GM18519 (cell line): ENCODE data around the gene GPR84.

ENCODE experiments used
- ATAC-seq: cut with Tn5 transposase; IDR thresholded peaks from one replicate; pipeline ENCODE4 v1.9.1; 2021; ENCODE audit warnings: mild to moderate bottlenecking, moderate library complexity; ENCODE audit not compliant: unreplicated experiment, low FRiP score

Gene GPR84

GRCh38 chr12:54364413-54364812 is at the start of gene GPR84:
Gene GPR84 (minus strand): TSS chr12:54364486. CDS start chr12:54363851, 635 bp downstream.
- no peak for ATAC-seq

- no peak for ATAC-seq
Measured at GRCh38 chr12:54413284-54414190, 49.3 kb upstream of the GPR84 start.

GRCh38 chr12:54412786-54413185 is 48.5 kb upstream of the GPR84 start:
- ATAC-seq: no peak

- ATAC-seq: no peak
Measured at GRCh38 chr12:54412348-54412747, 48.1 kb upstream of the GPR84 start.

GRCh38 chr12:54411391-54412241 is 47.3 kb upstream of the GPR84 start:
- no peak for ATAC-seq

GRCh38 chr12:54409267-54409666 is 45.0 kb upstream of the GPR84 start:
- no peak for ATAC-seq

GRCh38 chr12:54407183-54407905 is 43.1 kb upstream of the GPR84 start:
- ATAC-seq: no peak

- ATAC-seq: no peak
Measured at GRCh38 chr12:54405573-54405972, 41.3 kb upstream of the GPR84 start.

GRCh38 chr12:54405106-54405505 is 40.8 kb upstream of the GPR84 start:
- no peak for ATAC-seq

- no peak for ATAC-seq
Measured at GRCh38 chr12:54404061-54405004, 40.0 kb upstream of the GPR84 start.

- no peak for ATAC-seq
Measured at GRCh38 chr12:54401119-54401518, 36.8 kb upstream of the GPR84 start.

- no peak for ATAC-seq
Measured at GRCh38 chr12:54398995-54399793, 34.9 kb upstream of the GPR84 start.

- ATAC-seq: no peak
Measured at GRCh38 chr12:54398218-54398617, 33.9 kb upstream of the GPR84 start.

- no peak for ATAC-seq
Measured at GRCh38 chr12:54397157-54397556, 32.9 kb upstream of the GPR84 start.

GRCh38 chr12:54395545-54395944 is 31.3 kb upstream of the GPR84 start:
- ATAC-seq: no peak

- no peak for ATAC-seq
Measured at GRCh38 chr12:54394986-54395385, 30.7 kb upstream of the GPR84 start.

- no peak for ATAC-seq
Measured at GRCh38 chr12:54394281-54394719, 30.0 kb upstream of the GPR84 start.

- no peak for ATAC-seq
Measured at GRCh38 chr12:54393743-54394142, 29.5 kb upstream of the GPR84 start.

GRCh38 chr12:54393207-54393609 is 28.9 kb upstream of the GPR84 start:
- ATAC-seq: no peak
